OCI-M1 (cell line): ENCODE data around the gene SGCD.

Experiments used
- DNase-seq: peaks from one replicate; lab custom pipeline; 2025; lab: John Stamatoyannopoulos, UW

The SGCD gene

GRCh38 chr5:156515121-156515520 is 188.2 kb downstream of the SGCD start:
- no peak for DNase-seq

- DNase-seq = no peak
Measured at GRCh38 chr5:156515803-156516360, 188.9 kb downstream of the SGCD start.

GRCh38 chr5:156522651-156523529 is 195.9 kb downstream of the SGCD start:
- DNase-seq = no peak

GRCh38 chr5:156523607-156524006 is 196.6 kb downstream of the SGCD start:
- no peak for DNase-seq

- DNase-seq = no peak
Measured at GRCh38 chr5:156526081-156526925, 199.3 kb downstream of the SGCD start.

GRCh38 chr5:156527611-156528010 is 200.6 kb downstream of the SGCD start:
- DNase-seq = no peak

GRCh38 chr5:156528673-156529072 is 201.7 kb downstream of the SGCD start:
- no peak for DNase-seq

- DNase-seq = no peak
Measured at GRCh38 chr5:156529892-156530291, 202.9 kb downstream of the SGCD start.

- DNase-seq = no peak
Measured at GRCh38 chr5:156531199-156531598, 204.2 kb downstream of the SGCD start.

GRCh38 chr5:156532921-156533320 is 206.0 kb downstream of the SGCD start:
- DNase-seq = no peak

- DNase-seq = no peak
Measured at GRCh38 chr5:156534085-156534484, 207.1 kb downstream of the SGCD start.

GRCh38 chr5:156534906-156535485 is 208.0 kb downstream of the SGCD start:
- no peak for DNase-seq

- no peak for DNase-seq
Measured at GRCh38 chr5:156540491-156540890, 213.5 kb downstream of the SGCD start.

- no peak for DNase-seq
Measured at GRCh38 chr5:156541582-156541981, 214.6 kb downstream of the SGCD start.

- DNase-seq = no peak
Measured at GRCh38 chr5:156543348-156544145, 216.6 kb downstream of the SGCD start.

GRCh38 chr5:156552855-156553358 is 225.9 kb downstream of the SGCD start:
- DNase-seq = no peak

- DNase-seq = no peak
Measured at GRCh38 chr5:156556666-156557406, 229.9 kb downstream of the SGCD start.

GRCh38 chr5:156560002-156560401 is 233.0 kb downstream of the SGCD start:
- DNase-seq = no peak

- no peak for DNase-seq
Measured at GRCh38 chr5:156561651-156562050, 234.7 kb downstream of the SGCD start.

GRCh38 chr5:156570615-156571014 is 243.7 kb downstream of the SGCD start:
- DNase-seq = no peak

GRCh38 chr5:156581725-156582124 is 254.8 kb downstream of the SGCD start:
- no peak for DNase-seq
